Erythroblast (primary cell): ENCODE data around the gene SNCG.

ENCODE experiments used
- GATA1 ChIP-seq: IDR thresholded peaks from 2 replicates; pipeline ENCODE4 v1.6.1; 2011; ENCODE audit warnings: low read depth, mild to moderate bottlenecking, control low read depth, low read length, moderate library complexity
- POLR2A ChIP-seq: IDR thresholded peaks from 2 replicates; pipeline ENCODE4 v1.6.1; 2011; ENCODE audit warnings: mild to moderate bottlenecking, low read length

GRCh38 chr10:86944471-86944870 is 13.9 kb upstream of the SNCG start:
- TF ChIP-seq POLR2A (no peak), GATA1 (no peak)
